HT-29 (cell line): ENCODE results near the gene ROR1. TPM values are rescaled to one million over a fixed set of nuclear protein-coding genes. Genes with fewer than 3 reads are reported as not detected.
A peak's percentile ranks its signal among the peaks of the same experiment; 100 is the strongest.
"Not testable (repeated sequence)": the region's sequence is repeated elsewhere in the genome, so short reads cannot be mapped to it uniquely, and the experiment has no call there.

ENCODE experiments used
- DNase-seq: peaks from one replicate; pipeline ENCODE4 v3.0.0-alpha.2; 2015; ENCODE audit warnings: low spot score
- total RNA-seq: library from RNA; depleted of rRNA; stranded (reverse); fragments of >200 nt; shearing (Covaris generic); gene quantifications from 2 replicates; pipeline ENCODE4 v1.2.3, GENCODE V29; 2014

Gene ROR1
- total RNA-seq, 1 experiment from 2014 or later: 40.5 TPM

DNA sequence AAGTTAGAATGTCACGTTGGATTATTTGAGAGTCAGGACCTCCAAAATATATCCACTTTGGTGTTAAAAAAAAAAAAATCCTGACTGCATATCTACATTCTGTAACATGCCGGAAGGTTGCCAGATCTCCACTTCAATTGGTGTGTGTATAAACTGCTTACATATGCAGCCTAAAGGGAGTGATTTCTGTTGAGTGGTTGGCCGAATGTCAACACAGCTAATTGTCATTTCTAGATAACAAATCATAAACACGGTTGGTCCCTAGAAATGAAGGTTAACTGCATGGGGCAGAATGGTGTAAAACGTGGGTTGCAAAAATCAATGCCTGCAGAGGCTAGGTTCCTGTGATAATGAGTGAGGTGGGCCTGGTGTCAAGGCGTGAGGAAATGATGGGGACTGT is 15.0 kb upstream of the ROR1 start:
- no peak for DNase-seq

DNA sequence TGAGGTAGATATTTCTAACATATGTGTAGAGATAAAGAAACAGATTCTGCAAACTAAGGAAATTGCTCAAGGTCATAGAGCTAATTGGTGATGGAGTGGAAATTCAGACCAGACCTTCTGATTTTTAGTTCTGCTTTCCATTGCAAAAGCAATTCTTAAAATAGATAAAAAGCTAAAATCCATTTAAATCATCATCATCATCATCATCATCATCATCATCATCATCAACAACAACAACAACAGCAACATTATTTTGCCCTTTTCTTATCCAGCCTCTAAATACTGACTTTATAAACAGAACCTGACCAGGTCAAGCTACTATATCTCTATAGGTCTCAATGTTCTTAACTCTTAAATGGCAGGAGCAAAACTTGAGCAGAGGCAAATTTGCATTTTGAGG is 14.0 kb upstream of the ROR1 start:
- DNase-seq: no peak

DNA sequence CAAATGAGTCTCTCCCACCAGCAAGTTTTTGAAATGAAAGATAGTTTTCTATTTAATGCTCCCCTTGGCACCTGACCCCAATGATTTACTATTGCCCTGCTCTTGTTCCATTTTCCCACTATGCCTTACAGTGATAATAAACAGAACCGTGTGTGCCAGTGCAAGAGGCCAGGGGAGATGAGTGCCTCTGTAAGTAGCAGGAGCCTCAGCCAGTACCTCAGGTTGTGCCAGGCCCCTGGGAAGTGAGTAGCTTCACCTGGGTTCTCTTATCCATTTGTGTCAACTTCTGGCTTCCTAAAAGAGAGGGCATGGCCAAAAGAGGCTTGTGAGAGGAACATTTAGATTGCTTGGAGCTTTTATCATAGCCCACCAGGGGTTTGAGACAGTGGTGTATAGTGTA is 3.4 kb upstream of the ROR1 start:
- no peak for DNase-seq

DNA sequence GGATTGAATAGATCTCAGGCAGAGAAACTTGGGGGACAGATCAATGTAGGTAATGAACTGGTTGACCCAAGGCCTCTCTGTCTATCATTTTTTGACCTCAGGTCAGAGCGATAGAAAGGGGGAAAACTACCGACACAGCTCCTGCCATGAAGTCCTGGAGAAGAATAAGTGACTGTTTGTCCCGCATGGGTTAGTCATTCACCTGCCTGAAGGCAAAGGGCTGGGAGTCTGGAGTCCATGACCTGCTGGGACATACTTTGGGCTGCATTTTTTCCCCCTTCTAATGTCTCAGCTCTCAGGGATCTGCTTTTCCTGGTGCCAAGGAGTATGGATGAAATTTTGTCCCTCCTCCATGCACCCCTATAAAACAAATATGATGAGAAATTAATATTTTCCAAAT is 1.6 kb upstream of the ROR1 start:
- DNase-seq: no peak

DNA sequence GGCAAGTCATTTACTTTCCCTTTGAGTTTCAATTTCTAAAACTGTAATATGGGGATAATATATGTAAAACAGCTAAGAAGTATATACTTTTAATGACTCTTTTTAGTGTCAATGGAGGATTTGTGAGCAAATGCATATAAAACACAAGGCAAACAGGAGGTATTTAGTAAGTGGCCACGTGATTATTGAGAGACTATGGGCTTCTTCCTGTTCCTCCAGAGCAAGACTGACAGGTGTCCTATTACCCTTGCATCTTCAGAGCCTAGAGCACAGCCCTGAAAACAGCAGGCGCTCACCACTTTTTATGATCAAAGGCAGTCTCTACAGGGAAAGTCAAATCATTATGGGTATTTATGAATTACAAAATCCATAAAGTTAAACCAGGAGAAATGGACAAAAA is 941 bp upstream of the ROR1 start:
- DNase-seq: peak; percentile 8

DNA sequence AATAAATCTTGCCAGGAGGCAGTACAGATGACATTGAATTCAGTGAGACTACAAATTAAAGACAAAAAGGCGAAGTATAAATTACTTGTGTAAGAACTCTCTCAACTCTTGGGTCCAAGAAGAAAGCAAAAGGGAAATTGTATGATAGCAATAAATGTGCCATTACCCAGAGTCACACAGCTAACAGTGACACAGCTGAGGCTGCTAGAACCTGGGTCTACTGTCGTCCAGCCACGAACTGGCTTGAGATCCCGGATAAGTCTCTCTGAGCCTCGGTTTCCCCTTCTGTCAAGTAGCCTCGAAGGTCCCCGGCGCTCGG is 362 bp upstream of the ROR1 start:
- DNase-seq: no peak

DNA sequence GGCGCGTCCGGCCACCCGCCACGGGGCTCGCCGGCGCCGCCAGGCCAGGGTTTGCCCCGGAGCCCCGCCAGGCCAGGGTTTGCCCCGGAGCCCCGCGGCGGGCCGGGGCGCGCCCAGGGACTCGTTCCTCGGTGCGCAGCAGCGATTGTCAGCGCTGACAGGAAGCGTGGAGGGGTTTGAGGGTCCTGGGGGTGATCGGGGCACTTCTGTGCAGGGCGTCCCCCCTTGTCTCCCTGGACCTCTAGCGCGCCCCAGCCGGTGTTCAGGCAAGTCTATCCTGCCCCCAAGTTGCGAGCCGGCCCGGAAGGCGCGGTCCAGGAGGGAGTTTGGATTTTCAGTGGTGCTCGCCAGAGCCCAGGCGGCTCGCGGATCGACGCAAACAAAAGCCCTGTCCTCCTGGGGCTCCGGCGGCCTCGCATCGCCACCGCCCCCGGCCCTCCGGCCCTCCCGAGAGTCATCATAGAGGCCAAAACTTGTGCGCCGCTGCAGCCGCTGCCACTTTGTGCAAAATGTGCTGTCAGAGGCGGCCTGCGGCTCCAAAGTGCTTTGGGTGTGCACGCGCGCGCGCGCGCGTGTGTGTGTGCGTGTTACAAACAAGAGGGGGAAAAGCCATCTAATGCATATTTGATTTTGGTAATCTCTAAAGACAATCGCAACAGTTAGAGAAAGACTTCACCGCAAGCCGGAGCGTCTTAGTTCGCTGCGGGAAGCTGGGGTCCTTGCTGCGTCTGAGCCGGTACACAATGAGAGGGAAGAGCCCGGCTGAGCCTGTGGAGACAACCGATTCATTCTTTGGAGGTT is 1.0 kb downstream of the ROR1 start:
- DNase-seq: peak; percentile 55

DNA sequence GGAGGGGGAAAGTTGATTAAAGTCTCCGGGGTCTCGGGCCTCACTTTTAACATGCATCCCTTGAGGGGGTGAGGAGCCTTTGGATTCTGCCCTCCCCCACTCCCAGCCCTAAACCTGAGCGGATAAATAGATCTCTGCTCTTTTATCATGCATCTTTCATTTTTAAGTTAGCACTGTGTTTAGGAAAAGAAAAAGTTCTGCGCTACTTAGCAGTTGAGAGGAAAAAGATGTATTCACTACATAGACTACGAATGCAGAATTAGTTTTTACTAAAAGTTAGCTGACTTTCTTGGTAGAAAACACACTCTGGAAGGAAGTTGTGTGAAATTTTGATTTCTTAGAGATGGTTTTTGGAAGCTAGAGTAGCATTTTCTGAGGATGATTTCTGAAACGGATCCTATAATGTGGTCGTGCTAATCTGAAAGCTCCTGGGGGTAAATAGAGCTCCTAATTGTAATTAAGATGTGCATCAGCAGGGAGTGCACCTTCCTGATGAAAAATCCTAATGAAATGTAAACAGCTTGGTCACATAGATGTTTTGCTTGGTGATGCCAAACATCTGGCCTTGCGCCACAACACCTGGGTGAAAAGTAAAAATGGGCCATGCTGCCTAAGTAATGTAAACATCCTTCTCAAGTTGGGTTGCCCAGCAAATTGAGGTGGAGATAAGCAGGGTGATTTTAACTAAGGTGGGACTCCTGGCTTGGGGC is 1.8 kb downstream of the ROR1 start:
- peak; percentile 44 for DNase-seq

DNA sequence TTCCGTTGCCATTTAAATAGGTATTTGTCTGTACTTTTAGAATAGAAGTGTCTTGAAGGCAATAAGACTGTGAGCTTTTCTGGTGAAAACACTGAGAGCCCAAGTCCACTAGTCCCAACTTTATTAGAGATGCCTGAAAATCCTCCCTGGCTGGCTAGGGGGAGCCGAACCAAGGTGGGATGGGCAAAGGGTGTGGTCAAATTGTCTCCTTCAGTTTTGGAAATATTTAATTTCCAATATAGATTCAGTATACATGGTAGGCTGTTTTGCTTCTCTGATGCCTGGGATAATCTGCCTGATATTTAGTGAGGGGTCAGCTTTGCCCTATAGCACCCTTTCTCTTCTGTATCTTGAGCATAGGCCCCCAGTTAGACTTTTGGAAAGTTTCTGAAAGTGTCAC is 3.5 kb downstream of the ROR1 start:
- no peak for DNase-seq

DNA sequence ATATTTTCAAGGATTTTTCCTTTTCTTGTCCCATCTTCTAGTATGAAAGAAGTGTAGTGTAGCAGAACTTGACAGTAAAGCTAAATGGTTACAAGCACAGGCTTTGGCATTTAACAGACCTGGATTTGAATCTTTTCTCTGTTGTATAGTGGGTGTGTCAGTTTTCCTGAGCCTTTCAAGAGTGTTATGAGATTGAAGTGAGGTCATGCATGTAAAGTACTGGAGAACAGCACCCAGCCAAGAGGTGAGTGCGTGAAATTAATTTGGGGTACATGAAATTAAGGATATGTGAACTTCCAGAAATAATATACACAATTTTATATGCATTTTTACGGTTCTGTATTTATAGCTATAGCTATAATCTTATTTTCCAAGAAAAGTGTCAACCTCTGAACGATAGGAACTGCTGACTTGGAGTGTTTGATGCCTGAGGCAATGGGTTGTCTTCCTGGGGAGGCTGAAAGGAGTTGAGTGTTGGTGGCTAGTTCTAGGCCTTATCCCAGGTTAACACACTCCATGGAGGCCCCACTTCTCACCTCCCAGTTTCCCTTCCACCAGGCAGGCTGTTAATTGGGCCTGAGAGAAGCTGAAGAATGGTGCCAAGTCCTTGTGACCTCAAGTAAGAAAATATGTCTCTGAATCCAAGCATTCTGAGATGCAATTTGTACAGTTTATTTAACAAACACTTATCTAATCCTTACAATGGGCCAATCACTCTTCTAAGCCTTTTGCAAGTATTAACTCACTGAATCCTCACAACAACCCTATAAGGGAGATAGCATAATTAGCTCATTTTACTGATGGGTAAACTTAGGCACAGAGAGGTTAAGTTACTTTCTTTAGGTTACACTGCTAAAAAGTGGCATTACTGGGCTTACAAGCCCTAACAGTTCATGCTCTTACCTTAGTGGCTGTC is 4.4 kb downstream of the ROR1 start:
- no peak for DNase-seq

DNA sequence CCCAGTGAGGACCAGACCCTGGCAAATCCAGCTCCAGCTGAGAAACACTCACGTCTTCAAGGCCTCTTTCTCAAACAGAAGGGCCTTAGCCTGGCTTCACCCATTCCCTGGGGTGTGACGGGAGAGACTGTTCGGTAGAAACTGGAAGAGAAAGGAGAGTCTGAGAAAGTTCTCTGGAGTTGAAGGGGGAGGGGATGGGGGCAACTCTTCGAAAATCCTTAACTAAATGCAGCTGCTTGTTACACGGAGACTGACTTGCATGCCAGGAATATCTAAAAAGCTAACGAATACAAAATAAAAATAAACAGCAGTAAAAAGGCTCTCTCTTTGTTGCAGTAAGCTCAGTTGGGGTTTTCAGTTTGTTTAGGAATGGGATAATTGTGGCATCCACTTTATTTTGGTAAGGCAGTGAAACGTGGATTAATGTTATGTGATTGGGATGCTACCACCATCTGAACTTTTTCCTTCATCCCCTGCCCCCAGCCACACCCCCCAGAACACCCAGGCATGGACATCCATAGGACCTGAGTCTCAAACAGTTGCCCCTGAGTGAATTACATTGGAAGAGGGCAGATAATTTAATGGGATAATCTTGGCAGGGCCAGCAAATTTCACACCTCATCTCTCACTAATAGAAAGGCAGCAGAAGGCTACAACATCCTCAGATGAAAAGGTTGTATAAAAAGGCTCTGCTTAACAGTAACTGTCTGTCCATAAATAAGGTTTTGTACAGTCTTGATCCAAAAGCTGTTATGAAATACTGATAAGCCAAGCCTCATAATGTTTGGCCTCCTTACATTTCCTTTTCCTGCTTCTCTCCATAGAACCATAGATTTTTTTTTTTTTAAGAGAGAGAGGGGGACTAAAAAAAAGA is 5.8 kb downstream of the ROR1 start:
- DNase-seq: no peak

DNA sequence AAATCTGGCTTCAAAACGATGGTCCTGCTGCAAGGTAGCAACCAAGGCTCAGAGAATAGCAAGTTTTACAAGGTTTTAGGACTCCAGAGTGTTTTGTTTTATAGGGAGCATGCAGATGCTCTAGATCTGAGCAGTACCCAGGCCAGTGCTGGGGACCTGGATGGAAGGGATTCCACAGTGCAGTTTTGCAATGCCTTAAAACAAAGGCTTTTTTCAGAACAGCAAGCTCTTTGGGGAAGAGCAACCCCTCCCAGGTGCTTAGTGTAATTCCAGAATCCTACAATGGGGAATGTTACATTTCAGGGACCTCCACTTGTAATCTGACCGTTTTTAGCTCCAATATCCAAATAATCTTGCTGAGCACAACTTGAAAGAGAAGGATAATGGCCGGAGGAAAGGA is 6.7 kb downstream of the ROR1 start:
- no peak for DNase-seq

DNA sequence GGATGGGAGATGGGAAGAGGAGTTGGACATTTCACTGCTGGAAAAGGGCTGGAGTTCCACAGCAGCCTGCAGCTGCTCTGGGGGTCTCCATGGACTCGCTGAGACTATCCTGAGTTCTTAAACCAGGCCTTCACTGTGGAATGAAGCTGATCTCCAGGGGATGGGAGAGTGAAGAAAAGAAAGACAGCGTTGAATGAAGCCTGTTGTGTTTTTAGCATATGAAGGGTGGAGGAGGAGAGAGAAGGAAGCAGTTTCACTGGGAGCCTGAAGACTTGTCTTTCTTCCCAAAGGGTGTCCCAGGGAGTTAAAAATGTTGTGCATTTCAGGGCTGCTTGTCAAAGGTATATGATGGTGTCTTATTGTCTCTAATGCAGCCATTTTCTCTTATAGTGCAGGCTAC is 9.2 kb downstream of the ROR1 start:
- no peak for DNase-seq

DNA sequence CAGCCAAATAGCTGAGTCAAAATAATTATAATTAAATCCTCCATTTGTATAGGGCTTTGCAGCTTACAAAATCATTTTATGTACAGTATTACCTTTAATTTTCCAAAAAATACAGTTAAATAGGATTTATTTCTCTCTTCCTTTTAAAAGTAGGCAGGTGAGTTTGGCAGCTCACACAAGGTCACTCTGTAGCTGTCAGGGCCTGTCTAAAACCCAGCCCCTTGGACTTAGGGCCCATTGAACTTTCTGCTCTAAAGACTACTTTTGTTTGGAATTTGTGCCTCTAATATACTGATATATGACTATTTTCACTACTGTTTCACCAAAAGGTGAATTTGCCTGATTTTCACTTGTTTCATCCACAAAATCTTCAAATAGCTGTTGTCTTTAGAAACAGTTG is 10.3 kb downstream of the ROR1 start:
- DNase-seq: no peak

DNA sequence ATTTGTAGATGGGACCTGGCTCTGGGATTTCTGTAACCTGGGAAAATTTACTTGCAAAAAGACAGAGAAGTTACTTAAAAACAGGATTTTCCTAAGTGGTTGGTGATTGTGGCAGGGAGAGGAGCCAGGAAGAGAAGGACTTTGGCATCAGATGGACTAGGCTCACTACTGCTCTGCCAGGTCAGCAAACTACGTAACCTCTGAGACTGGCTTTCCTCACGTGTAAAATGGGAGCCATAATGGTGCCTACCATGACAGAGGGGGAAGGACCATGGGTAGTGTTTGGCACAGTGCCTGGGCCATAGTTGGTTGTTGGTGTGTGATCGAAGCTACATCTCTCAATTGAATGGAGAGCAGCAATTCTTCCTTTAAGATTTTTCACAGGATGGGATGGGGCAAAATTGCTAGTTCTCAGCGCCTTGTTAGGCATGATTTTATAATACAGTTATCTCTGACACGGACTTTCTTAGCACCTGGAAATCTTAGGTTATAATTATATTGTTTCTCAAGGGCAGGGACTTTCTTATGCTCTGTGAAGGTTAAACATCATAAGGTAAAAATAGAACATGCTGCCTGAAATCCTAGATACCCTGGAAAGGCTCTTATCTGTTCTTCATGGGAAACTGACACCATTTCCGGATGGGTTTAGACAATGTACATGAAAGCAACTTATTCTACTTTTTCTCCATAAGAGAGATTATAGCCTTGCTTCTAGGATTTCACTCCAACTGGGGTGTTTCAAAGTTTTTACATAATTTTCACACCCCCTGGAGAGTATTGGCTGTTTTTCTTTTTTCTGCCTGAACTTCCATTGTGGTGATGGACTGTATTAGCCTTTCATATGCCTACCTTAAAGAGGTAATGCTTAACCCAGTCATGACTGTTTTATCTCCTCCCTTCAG is 10.9 kb downstream of the ROR1 start:
- DNase-seq: no peak

DNA sequence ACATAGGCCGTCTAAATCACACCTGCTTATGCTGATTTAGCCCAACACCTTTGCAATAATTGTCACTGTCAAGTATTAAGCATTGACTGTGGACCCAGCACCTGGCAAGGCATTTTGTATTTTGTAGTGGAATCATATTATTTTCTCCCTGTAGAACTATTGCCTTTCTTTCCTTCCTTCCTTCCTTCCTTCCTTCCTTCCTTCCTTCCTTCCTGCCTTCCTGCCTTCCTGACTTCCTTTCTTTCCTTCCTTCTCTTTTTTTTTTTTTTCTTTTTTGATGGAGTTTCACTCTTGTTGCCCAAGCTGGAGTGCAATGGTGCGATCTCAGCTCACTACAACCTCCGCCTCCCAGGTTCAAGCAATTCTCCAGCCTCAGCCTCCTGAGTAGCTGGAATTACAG is 13.5 kb downstream of the ROR1 start:
- DNase-seq: not testable (repeated sequence)

DNA sequence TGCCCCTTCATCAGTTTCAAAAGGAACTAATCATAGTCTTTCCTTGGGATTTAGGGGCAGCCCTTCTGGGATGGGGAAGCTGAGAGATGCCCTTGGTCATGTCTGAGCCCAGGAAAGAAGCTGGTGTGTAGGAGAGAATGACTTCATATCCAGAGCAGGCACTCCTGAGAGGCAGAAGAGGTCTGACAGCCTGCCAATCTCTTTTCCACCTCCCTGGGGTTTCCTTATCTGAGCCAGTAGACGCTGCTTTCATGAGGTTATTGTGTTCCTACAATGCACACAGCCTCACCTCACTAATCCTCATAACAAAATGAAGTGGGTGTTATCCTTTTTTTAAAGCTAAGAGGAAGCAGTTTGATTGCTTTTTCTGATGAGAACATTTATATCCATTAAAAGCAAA is 14.1 kb downstream of the ROR1 start:
- DNase-seq: no peak

DNA sequence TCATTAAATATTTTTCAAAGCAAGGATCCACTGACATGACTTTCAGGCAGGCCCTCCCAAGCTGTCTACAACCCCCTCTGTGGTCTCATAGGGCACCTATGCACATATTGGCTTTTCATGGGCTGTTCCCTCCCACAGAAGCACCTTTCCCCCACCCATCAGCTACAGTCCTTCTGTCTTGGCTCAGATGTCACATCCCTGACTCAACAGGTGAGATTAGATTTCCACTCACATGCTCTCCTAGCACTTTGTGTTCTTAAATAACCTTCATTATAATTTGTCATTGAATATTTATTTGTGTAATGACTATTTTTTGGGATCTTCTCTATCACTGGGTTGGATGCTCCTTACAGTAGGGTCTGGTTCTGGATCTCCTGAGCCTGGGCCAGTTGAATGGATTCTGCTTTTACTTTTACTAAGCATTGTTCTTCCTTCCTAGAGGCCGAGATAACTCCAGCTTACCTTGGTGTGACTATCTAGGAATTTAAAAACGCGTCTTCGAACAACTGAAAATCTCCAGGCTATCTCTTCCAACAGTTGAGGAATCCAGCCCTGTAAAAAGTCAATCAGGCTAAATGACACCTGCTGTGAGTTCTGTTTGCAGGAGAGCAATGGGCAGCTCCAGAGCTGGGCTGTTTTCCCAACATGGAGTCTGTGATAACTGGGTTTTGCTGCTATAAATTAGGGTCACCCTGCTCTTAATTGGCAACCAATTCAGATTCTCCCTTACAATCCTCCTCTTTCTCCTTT is 16.2 kb downstream of the ROR1 start:
- no peak for DNase-seq

DNA sequence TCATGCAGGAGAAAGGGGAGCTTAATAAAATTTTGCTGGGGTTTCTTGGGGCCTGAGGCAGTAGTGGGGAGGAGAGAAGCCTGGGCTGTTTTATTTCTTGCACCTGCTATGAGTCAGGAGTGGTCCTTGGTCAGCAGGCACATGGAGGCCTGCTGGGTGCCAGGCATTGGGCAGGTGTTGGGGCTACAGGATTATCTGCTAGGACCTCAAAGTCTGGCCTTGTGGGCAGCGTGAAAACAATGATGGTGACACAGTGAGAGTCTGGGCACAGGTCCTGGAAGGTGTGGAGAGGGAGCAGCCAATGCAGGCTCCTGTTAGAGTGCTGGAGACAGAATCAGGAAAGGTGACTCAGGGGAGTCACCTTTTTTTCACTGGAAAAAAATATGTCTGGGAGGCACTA is 17.2 kb downstream of the ROR1 start:
- no peak for DNase-seq

DNA sequence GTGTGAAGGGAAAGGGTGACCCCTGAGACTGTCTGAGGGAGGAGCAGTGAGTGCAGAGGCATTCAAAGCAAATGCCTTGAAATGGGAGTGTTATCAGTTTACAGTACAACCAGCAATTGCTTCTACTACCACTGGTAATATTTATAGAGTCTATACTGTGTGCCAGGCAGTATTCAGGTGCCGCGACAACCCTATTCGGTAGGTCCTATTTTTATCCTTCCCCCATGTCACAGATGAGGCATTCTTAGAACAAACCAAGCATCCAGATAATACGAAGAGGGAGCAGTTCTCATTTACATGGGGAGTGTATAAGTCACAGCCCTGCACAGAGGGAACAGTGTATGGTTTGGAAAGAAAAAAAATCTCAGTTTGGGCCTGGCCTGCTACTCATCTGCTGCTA is 18.3 kb downstream of the ROR1 start:
- no peak for DNase-seq
